ENCODE results near the gene FBRSL1. TPM values are rescaled to one million over a fixed set of nuclear protein-coding genes. Genes with fewer than 3 reads are reported as not detected.

FBRSL1 gene
- total and polyA plus RNA-seq, 2 donors (not counting 1 experiment from before 2014, with no cell fraction given): 62.6 to 112 TPM

- Histone ChIP-seq H3K27ac (ENCODE audit: low read length in 2 of 2) (no peak overlapping the region), H3K9ac (ENCODE audit: low read length) (no peak overlapping the region), H3K4me3 (ENCODE audit: control extremely low read depth in 1 of 5, extremely low read depth in 1 of 5, insufficient read depth in 1 of 5, low read depth in 2 of 5, low read length in 4 of 5) (no peak overlapping the region), H3K4me2 (replicated peaks; ENCODE audit: low read depth, low read length, poor library complexity, severe bottlenecking) (no peak overlapping the region), H4K20me1 (ENCODE audit: control insufficient read depth, insufficient read depth, low read length, poor library complexity, severe bottlenecking) (peaks cover 81% of the 10 kb centered on the region), H3K27me3 (replicated peaks in 1 of 4; ENCODE audit: control extremely low read depth in 1 of 4, control insufficient read depth in 3 of 4, insufficient read depth in 4 of 4, low read length in 3 of 4) (no peaks in the 10 kb centered on the region), H3K9me3 (ENCODE audit: control extremely low read depth in 1 of 3, control insufficient read depth in 2 of 3, insufficient read depth in 1 of 3, low read length in 2 of 3) (no peaks in the 10 kb centered on the region), H3K4me1 (ENCODE audit: control insufficient read depth in 2 of 2, insufficient read depth in 2 of 2, low read length in 2 of 2) (no peaks in the 10 kb centered on the region), H3K79me2 (ENCODE audit: control insufficient read depth, insufficient read depth, low read length) (peaks cover 25% of the 10 kb centered on the region), H2AFZ (ENCODE audit: insufficient read depth, low read depth, low read length, poor library complexity, severe bottlenecking) (no peak overlapping the region), H3K36me3 (replicated peaks in 1 of 2; ENCODE audit: control extremely low read depth in 1 of 2, control insufficient read depth in 1 of 2, extremely low read depth in 1 of 2, insufficient read depth in 2 of 2, low read length in 1 of 2) (peaks cover 0 to 12% of the 10 kb centered on the region in 2 experiments)
- ChIA-PET CTCF (no interaction called here), POLR2A (no interaction called here)
- intact Hi-C loops (cut with micrococcal nuclease): no loop called here
- no peak overlapping the region for H3K27ac Mint-ChIP-seq
- ATAC-seq (ENCODE audit: low read depth): no peak
- DNase-seq: no peak
- TF ChIP-seq CTCF (IDR thresholded peaks at IDR 0.05) (no peak), EZH2 (IDR thresholded peaks at IDR 0.05; ENCODE audit: borderline replicate concordance, insufficient read depth, low read depth, low read length, poor library complexity, severe bottlenecking) (no peak)
- H3K27me3 Mint-ChIP-seq: no peaks in the 10 kb centered on the region
- no peaks in the 10 kb centered on the region for H3K9me3 Mint-ChIP-seq (ENCODE audit: insufficient read depth)
- peaks cover 7% of the 10 kb centered on the region for H3K4me1 Mint-ChIP-seq
- no peak overlapping the region for H3K4me3 Mint-ChIP-seq
- WGBS (ENCODE audit: insufficient coverage): 94% methylated on average over 12 of the region's 13 CpGs
Measured at GRCh38 chr12:132545955-132546354, 56.0 kb downstream of the FBRSL1 start.

- H2AFZ ChIP-seq (ENCODE audit: insufficient read depth, low read depth, low read length, poor library complexity, severe bottlenecking): no peak overlapping the region
- no peak overlapping the region for H3K9ac ChIP-seq (ENCODE audit: low read length)
- ChIA-PET POLR2A (no interaction called here), CTCF (no interaction called here)
- Mint-ChIP-seq H3K27ac (no peak overlapping the region), H3K4me1 (peaks cover 7% of the 10 kb centered on the region), H3K9me3 (ENCODE audit: insufficient read depth) (no peaks in the 10 kb centered on the region), H3K4me3 (no peak overlapping the region), H3K27me3 (no peaks in the 10 kb centered on the region)
- peaks cover 25% of the 10 kb centered on the region for H3K79me2 ChIP-seq (ENCODE audit: control insufficient read depth, insufficient read depth, low read length)
- no peak overlapping the region for H3K4me2 ChIP-seq (replicated peaks; ENCODE audit: low read depth, low read length, poor library complexity, severe bottlenecking)
- no peak overlapping the region for H3K4me3 ChIP-seq (ENCODE audit: control extremely low read depth in 1 of 5, extremely low read depth in 1 of 5, insufficient read depth in 1 of 5, low read depth in 2 of 5, low read length in 4 of 5)
- no peak overlapping the region for H3K27ac ChIP-seq (ENCODE audit: low read length in 2 of 2)
- intact Hi-C loops (cut with micrococcal nuclease): no loop called here
- ATAC-seq (ENCODE audit: low read depth): no peak
- TF ChIP-seq EZH2 (IDR thresholded peaks at IDR 0.05; ENCODE audit: borderline replicate concordance, insufficient read depth, low read depth, low read length, poor library complexity, severe bottlenecking) (no peak), CTCF (IDR thresholded peaks at IDR 0.05) (no peak)
- H3K9me3 ChIP-seq (ENCODE audit: control extremely low read depth in 1 of 3, control insufficient read depth in 2 of 3, insufficient read depth in 1 of 3, low read length in 2 of 3): no peaks in the 10 kb centered on the region
- peaks cover 0 to 12% of the 10 kb centered on the region in 2 experiments for H3K36me3 ChIP-seq (replicated peaks in 1 of 2; ENCODE audit: control extremely low read depth in 1 of 2, control insufficient read depth in 1 of 2, extremely low read depth in 1 of 2, insufficient read depth in 2 of 2, low read length in 1 of 2)
- H3K27me3 ChIP-seq (replicated peaks in 1 of 4; ENCODE audit: control extremely low read depth in 1 of 4, control insufficient read depth in 3 of 4, insufficient read depth in 4 of 4, low read length in 3 of 4): no peaks in the 10 kb centered on the region
- DNase-seq: no peak
- no peaks in the 10 kb centered on the region for H3K4me1 ChIP-seq (ENCODE audit: control insufficient read depth in 2 of 2, insufficient read depth in 2 of 2, low read length in 2 of 2)
- peaks cover 75% of the 10 kb centered on the region for H4K20me1 ChIP-seq (ENCODE audit: control insufficient read depth, insufficient read depth, low read length, poor library complexity, severe bottlenecking)
- WGBS (ENCODE audit: insufficient coverage): 93% methylated on average over 19 of the region's 19 CpGs
Measured at GRCh38 chr12:132546647-132547046, 56.7 kb downstream of the FBRSL1 start.
